GM18873 (cell line): ENCODE data around the gene INO80.
"Not testable (repeated sequence)": the region's sequence is repeated elsewhere in the genome, so short reads cannot be mapped to it uniquely, and the experiment has no call there.

Source experiments
- ATAC-seq: cut with Tn5 transposase; IDR thresholded peaks from one replicate; pipeline ENCODE4 v1.9.1; 2021; ENCODE audit warnings: mild to moderate bottlenecking, moderate library complexity, moderate number of reproducible peaks; ENCODE audit not compliant: unreplicated experiment, low FRiP score

The INO80 gene

DNA sequence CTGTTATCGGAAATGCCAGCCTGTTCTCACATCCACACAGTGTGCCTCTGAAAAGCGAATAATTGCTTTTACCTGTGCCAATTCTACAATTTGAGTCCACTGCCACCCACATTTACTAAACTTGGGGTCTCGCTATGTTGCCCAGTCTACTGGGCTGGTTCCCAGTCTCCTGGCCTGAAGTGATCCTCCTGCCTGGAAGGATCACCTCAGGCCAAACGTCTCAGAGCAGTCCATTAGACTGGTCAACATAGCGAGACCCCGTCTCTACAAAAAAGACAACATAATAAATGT lies 827 bp upstream of the INO80 start:
- no peak for ATAC-seq

DNA sequence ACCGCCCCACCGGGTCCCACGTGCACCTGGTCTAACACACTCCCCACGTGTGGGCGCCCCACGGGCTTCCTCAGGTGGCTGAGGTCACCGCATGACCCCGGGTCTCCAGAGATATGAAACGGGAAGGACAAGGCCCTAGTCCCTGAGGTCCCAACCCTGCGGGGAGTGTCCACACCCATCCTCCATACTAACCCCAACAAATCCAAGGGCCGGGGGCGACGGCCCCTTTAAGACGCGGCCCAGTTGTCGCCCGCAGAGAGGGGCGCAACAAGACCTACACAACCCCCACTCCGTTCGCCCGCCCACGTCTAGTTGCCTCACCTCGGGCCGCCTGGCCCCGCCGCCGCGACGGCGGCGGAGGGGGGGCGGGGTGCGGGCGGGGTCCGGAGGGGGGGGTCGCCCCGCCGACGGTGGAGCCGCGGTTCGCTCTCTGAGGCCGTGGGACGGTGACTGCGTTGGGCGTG lies 396 bp downstream of the INO80 start:
- peak; percentile 42 for ATAC-seq

DNA sequence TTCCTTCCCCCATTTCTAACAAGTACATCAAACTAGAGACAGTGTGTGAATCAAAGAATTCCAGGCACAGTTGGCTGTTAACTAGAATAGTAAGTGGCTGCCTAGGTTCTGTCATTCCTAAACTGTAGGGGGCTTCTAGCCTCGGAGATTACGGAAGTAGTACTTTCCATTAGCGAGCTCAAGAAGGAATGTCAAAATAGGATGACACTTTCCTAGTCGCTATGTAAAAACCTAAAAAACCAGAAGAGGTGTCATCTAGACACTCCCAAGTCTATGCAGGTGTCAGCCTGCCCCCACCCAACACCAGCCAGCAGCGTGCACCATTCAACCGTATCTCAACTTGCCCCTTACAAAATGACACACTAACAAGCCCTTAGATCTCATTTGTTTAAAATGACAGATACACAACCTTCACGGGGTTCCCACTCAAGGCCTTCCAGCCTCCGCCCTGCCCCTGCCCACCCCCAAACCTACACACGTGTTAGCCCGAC lies 874 bp downstream of the INO80 start:
- no peak for ATAC-seq

DNA sequence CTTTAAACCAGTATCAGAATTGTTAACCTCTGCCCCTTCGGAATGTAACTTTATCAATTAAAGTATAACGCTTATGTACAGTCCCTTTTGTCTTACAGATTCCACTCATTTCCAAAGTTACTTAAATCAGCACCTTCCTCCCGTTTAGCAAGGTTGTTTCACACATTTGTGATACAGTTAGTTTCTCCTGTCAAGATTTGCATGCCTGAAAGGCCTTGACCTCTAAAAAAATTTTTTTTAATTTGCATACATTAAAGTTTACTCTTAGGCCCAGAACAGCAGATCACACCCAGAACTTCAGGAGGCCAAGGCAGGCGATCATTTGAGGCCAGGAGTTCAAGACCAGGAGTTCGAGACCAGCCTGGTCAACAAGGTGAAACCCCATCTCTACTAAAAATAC lies 9.1 kb downstream of the INO80 start:
- ATAC-seq, result no peak

DNA sequence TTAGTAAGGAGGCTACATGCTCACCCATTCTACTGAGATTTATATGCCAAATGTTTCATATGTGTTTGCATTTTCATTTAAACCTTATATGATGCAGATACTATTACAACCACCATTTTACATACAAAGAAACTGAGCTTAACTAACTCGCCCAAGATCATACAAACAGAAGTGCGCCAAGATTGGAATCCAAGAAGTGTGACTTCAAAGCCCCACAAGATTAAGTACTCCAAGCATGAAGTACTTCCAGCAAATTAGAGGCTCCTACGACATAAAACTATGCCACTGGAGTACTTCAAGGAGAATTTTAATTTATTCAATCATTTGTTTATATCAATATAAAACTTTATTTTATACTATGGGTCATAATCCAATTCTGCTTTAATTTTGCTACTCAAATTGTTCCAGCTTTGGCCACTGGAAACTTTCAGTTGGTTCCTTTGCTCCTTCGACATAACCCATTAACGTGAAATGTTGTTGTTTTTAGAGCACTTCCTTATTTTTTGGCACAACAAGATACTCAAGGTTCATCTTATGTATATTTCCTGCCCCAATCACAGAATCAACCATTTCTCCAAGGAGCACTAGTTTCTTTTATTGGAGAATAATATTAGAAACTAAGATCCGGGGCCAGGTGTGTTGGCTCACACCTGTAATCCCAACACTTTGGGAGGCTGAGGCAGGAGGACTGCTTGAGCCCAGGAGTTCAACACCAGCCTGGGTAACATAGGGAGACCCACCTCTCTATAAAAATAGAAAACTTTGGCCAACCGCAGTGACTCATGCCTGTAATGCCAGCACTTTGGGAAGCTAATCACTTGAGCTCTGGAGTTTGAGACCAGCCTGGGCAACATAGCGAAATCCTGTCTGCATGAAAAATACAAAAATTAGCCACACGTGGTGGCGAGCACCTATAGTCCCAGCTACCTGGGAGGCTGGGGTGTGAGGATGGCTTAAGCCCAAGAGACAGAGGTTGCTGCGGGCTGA lies 10.4 kb downstream of the INO80 start:
- ATAC-seq, result no peak

DNA sequence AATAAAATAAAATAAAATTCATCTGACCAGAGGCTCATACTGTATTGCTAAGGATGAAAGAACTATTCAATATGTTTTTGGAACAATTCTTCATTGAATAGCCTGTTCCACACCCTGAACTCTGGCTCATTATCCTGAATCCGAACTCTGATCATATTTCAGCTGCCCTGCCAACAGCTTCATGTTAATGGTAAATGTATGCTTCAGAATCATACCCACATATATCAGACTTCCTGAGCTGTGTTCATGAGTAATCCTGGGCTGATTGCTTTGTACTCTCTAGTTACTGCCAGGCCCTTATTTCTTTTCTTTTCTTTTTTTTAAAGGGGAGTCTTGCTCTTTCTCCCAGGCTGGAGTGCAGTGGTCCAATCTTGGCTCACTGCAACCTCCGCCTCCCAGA lies 11.8 kb downstream of the INO80 start:
- no peak for ATAC-seq

DNA sequence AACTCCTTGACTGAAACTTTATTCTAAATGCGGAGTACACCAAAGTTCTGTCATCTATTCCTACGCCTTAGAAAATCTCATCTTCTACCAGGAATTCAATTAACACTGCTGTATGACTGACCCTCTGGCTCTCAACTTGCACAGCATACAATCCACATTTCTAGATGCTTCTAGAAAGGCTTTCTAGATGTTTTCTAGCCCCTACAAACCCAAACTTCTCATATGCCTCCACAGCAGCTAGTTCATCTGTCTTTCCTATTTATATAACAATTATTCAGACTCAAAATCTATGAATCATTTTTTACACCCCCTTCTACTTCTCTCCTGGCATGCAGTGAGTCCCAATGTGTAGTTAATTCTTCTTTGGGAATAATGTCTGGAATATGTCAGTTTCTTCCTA lies 13.2 kb downstream of the INO80 start:
- no peak for ATAC-seq

DNA sequence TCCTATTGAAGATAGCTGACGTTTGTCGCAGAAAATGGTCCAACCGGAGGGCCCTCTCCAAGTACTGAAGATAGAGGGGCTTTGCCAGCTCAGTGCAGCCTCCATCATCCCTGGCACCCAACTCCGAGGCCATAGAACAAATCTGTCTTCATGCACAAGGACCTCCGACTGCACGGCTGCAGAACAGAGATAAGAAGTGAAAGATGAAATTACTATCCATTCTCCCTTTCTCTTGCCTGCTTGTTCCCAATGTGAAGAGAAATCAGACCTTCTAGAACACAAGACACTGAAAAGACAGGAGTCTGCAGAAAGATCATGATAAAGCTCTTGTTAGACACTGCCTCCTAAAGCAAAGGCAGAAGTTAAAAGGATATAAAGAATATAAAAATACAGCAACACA lies 19.9 kb downstream of the INO80 start:
- no peak for ATAC-seq

DNA sequence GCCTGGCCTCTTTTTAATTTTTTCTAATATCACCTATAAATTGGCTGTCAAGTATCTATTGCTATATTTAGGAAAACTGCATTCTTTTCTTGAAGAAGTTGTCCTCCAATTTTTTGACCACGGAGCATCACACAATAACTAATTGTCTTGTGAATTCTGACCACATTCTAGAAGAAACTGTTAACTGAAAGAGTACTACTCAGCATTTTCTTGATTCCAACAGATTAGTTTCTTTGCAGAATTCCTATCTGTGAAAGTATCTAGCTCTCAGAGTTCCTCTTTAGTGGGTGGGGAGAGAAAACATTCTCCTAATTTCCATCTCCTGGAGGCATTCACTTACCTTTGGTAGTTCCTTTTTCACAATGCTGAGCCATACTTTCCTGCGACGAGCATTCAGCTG lies 31.1 kb downstream of the INO80 start:
- ATAC-seq, result no peak

DNA sequence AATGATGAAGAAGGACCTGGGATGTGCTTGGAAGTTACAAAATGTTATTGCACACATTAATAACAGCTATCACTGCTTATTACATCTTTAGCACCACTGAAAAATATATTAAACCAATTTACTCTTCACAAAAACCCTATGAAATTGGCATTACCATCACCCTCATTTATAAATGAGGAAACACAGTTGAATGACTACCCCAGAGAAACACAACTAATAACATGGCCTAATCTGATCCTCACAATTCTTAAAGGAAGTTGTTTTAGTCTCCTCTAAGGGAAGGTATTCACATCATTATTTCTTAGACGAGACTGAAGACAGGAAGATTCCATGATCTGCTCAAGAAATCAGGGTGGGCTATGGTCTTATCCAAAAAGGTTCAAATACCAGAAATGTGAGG lies 35.9 kb downstream of the INO80 start:
- ATAC-seq, result no peak

DNA sequence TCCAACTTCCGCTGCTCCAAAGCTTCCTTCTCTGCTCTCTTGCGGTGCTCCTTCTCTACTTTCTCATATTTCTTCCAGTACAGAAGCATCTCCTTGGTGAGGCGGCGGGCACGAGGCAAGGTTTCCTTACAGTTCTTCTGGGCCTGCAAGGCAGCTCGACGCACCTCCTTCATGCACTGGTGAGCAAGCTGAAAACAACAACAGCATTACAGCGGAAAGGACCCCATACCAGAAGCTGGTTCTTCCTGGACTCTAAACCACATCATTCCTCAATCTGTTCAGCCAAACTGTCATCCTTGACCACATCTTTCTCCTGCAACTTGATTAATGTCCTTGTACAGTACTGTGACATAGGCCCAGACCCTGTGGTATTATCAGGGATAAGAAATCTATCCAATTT lies 36.4 kb downstream of the INO80 start:
- ATAC-seq, result no peak

DNA sequence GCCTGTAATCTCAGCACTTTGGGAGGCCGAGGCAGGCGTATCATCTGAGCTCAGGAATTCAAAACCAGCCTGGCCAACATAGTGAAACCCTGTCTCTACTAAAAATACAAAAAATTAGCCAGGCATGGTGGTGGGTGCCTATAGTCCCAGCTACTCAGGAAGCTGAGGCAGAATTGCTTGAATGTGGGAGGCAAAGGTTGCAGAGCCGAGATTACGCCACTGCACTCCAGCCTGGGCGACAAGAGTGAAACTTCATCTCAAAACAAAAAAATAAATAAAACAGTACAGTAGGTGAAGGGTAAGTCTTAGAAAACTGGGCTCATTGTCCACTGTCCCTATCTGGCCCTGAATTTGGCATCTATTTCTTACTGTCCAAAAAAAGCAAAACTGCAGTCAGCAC lies 37.2 kb downstream of the INO80 start:
- ATAC-seq, result not testable (repeated sequence)

DNA sequence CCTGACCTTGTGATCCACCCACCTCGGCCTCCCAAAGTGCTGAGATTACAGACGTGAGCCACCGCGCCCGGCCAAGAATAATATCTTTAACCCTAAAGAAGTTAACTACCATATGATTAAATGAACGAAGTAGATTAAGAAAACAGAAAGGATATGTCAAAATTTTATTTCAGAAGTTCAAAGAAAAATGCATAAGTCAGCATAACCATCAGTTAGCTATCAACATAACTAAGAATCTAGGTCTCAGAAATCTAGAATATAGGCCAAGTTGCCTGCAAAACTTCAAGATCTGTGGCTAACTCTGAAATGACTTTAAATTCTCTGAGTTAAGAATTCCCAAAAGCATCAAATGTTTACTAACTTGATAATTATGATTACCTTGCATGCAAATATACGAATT lies 38.0 kb downstream of the INO80 start:
- no peak for ATAC-seq

DNA sequence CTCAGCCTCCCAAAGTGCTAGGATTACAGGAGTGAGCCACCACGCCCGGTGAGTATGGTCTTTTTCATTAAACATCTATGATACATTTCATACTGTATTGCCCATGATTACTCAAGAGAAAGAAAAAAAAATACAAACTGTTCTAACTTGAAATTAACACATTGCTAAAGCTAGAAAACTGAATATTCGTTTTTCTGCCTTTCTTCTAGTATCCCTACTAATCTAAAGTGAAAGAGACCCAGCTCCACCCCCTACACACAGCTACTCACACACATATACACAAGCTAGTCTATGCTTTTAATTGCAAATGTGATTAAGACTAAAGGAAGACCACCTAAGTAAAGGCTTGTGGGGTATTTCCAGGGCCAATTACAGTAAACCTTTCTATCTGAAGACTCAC lies 43.1 kb downstream of the INO80 start:
- no peak for ATAC-seq

DNA sequence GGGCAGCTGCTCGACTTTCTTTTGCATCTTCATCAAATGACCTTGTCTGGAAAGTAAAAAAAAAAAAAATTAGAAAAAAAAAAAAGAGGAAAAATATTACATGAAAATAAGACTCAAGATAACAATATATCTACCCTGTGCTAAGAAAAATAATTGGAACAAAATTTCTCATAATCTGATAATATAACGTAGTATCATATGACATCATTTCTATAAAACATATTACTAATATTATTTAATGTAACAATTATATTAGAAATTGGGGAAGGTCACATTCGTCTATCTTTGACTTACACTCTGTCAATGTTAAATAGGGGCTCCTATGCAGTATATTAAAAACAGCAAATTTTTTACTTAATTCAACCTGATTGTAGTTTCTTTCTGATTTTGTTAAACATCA lies 44.1 kb downstream of the INO80 start:
- no peak for ATAC-seq

DNA sequence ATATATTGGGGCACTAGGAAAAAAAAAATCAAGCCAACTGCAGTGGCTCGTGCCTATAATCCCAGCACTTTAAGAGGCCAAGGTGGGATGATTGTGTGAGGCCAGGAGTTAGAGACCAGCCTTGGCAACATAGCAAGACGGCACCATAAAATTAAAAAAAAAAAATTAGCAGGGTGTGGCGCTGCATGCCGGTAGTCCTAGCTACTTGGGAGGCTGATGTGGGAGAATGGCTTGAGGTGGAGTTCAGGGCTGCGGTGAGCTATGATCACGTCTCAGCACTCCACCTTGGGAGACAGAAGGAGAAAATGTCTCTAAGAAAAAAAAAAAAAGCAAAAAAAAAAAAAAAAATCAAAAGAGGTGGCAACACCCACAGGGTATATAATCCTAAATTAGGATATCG lies 49.6 kb downstream of the INO80 start:
- no peak for ATAC-seq

DNA sequence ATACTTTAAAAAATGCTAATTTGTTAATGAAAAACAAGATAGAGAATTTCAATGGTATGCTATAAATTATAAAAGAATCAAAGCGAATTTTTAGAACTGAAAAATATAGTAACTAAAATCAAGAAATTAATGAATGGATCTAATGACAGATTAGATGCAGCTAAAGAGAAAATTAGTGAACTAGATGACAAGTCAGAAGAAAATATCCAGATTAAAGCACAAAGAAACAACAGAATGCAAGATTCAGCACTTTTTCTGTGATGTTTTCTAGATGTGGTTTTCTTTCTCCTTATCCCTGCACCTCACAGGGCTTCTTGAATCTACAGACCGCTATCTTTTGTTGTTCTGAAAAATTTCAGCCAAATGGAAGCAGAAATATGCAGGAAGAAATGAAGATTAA lies 54.4 kb downstream of the INO80 start:
- ATAC-seq, result no peak

DNA sequence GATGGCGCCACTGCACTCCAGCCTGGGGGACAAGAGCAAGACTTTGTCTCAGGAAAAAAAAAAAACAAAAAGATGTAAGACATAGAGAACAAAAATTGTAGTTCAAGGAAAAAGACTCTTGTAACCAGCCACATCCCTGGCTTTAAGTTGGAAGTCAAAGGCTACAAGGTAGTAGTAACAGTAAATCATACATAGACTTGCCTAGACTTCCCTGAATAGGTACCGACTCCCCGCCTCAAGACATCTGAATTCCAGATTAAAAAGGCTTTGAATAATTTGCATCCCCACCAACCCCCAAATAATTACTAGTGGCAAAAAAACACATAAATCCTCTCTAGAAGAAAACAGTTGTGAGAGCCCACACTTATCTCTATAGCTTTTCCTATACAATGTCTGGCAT lies 55.6 kb downstream of the INO80 start:
- no peak for ATAC-seq

DNA sequence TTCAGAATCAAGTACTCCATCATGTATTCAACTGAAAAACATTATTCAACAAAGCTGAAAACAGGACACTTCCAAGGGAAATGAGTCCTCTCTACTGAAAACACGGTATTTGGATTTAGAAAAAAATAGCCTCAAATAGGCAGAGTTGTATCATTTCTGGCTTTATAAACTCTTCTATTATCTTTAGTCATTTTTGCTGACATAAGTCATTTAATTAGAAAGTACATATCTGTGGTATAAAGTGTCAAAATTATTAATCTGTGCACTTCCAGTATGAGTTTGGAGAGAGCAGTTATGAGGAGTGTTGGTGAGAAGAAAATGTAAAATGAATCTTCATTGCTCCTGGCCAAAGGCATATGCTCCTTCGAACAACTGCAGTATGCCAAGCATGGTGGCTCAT lies 59.3 kb downstream of the INO80 start:
- ATAC-seq, result no peak

DNA sequence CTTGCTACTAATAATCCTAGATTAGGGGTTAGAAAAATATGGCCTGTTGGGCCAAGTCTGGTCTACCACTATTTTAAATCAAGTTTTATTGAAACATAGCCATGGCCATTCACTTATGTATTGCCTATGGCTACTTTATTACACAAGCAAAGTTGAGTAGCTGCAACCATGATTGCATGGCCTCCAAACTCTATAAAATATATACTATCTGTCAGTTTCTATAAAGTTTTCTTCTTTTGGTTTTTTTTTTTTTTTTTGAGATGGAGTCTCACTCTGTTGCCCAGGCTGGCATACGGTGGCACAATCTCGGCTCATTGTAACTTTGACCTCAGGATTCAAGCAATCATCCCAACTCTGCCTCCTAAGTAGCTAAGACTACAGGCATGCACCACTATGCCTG lies 60.4 kb downstream of the INO80 start:
- no peak for ATAC-seq

DNA sequence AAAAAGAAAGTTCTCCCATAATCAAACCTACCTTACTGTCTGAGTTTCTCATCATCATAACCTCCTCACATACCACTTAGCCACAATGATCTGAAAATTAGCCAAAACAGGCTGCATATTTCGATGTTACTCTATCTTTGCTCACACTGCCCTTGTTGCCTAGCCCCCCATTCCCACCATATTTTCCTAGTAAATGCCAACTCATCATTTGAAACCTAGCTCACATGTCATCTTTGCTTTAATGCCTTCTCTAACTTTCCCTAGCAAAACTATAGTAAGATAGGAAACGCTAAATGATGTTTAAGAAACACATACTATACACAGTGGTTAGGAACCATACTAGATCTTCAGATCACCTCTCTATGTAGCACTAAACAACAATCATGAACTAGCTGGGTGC lies 64.9 kb downstream of the INO80 start:
- no peak for ATAC-seq

DNA sequence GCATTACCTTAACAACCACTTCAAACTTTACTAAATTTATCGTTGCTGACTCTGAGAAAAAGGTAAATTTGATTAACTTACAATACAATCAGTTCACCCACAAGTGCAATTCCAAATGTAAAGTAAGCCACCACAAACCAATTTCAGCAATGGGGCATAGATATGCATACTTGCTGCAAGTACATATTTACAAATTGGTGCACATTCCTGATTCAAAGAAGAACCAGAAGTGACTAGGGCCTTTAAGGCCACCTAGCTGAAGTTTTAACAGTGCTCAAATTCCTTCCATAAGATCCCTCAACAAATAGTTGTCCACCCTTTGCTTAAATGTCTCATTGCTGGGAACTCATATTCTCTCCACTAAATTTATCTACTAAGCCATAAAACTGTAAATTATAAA lies 67.2 kb downstream of the INO80 start:
- no peak for ATAC-seq
